C1 segment of cervical spinal cord (tissue), 14 donors: ENCODE measurements around the gene TTYH1.
"Not testable (repeated sequence)": the region's sequence is repeated elsewhere in the genome, so short reads cannot be mapped to it uniquely, and the experiment has no call there.

ENCODE experiments used
- DNase-seq, 14 donors: peaks; one replicate each; lab custom pipeline; 2025; lab: John Stamatoyannopoulos, UW

TTYH1 gene

DNA sequence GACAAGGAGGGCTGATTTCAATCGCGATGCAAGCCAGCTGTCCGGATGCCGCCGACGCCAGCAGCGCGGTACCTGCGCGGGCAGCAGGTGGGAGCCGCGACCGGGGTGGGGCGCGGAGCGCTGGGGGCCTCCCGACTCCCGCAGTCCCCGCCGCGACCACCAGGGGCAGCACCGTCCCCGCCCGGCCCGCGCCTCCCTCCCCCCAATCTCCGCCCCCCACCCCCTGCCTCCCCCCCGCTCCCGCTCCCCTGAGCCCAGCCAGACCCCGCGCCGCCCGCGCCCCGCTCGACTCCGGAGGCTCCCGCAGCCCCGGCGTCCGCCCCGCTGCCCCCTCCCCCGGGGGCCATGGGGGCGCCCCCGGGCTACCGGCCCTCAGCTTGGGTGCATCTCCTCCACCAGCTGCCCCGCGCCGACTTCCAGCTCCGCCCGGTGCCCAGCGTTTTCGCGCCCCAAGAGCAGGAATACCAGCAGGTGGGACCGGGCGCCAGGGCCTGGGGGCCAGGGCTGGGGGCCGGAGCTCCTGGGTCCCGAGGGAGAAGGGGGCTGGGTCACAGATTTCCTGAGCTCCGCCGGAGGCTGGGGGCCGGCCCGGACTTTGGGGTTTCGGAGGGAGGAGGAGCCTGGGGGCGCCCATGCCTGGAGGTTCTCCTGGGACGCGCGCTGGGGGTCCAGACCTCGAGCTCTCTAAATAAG, at the start of gene TTYH1:
Gene TTYH1 (plus strand): TSS at position 257 of the 693 bp plus-strand sequence. CDS start 89 bp downstream, at position 346.
- DNase-seq: peak in 10 of 14 donors; percentile 12 to 83 (median 44)

DNA sequence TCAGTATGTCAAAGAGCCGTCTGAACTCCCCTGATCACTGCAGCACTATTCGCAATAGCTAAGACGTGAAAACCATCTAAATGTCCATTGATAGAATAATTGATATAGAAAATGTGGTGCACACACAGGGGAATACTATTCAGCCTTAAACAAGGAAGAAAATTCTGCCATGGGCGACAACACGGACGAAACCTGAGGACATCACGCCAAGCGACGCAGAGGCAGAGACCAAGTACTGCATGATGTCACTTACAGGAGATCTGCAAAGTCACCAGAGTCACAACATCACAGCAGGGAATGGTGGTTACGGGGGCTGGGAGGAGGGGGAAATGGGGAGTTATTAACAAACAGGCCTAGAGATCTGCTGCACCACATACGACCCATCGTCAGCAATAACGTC, 49.5 kb upstream of the TTYH1 start:
- not testable (repeated sequence) for DNase-seq

DNA sequence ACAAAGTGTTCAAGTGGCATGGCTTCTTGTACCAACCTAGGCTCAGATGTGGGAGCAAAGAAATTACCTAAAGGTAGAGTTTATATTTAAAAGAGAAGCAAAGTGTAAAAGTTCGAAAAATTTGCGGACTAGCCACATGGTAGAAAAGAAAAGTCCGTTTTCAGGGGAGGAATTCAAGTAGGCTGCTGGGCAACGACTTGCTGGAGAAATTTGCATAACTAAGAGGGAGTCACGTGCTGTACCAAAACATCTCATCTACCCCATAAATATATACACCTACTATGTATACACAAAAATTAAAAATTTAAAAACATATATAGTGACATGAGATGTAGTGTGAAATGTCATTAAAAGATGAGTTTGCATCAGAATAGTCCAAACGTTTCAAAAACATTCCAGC, 48.5 kb upstream of the TTYH1 start:
- DNase-seq: no peak

DNA sequence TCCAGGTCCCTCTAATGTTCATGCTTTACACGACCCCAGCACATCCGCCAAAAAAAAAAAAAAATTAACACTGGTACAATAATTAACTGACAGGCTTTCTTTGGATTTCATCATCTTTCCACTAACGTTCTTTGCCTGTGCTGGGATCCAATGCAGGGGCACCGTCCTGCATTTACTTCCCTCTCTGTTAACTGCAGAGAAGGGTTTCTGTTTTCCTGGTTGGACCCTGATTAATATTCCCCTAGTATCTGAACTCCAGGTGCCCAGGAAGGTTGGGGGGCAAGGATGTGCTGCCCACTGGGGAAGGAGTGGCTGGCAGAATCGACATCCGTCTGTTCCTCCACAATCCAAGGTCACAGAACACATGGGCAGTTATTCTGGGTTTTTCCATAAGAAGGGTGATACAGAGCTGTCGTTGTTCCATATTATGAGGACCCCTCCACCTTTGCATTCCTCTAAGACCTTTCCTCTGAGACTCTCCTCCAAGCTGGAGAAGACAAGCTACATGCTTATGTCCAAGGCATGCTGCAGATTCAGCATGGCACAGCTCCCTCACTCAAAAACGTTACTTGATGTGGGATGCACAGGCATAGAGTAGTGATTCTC, 46.1 kb upstream of the TTYH1 start:
- DNase-seq: no peak

GRCh38 chr19:54369688-54370433, 45.4 kb upstream of the TTYH1 start:
- DNase-seq: not testable (repeated sequence)

DNA sequence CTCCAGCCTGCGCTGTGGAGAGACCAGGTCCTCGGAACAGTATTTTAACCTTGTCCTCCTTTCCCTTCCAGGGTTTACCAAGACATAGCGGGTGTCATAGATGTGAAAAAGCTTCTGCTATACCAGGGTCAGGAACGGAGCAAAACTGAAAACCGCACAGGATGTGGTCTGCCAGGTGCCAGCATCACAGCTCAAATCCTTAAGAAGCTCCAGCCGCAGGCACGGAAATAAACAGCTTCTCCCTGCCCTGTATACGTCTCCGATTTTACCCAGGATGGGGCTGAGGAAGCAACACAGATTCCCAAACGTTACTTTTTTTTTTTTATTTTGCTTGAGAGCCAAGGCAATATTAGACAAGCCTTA, 44.8 kb upstream of the TTYH1 start:
- DNase-seq: not testable (repeated sequence)

- DNase-seq: not testable (repeated sequence)
These were observed 43.8 kb upstream of the TTYH1 start for GRCh38 chr19:54371453-54371852.

DNA sequence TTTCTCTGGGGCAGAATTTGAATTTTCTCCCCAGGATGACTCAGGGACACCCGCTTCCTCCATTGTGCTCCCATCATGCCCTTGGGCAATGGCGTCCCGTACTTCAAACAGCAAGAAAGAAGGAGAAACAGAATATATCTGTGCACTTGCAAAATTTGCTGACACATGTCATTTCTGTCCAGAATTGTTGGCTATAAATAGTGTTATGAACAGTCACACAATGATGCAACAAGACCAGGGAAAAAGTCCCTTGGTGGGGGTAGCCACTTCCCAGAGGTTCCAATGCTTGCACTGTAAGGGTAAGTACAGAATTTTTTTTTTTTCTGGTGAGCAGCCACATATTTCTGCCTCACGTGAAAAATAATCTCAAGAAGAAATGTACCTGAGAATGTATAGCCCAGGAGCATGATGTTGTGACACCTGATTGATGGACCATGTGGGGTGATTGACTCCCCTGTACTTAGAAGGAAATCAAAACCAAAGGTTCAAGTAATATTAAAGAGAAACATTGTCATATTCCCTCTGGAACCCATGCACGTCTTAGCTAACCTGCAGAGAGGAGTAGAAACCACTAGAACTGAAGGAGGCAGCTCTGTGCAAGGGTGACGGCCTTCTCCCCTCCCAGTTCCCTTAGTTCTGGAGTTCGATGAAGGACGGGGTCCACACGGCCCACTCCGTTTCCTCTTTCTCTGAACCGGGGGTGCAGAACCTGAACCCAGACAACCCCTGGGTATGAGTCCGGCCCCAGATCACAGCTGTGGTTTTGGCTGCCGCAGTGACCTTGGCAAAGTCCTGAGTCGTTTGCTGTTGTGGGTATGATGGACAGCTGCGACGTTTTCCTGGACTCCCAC, 41.3 kb upstream of the TTYH1 start:
- no peak for DNase-seq

DNA sequence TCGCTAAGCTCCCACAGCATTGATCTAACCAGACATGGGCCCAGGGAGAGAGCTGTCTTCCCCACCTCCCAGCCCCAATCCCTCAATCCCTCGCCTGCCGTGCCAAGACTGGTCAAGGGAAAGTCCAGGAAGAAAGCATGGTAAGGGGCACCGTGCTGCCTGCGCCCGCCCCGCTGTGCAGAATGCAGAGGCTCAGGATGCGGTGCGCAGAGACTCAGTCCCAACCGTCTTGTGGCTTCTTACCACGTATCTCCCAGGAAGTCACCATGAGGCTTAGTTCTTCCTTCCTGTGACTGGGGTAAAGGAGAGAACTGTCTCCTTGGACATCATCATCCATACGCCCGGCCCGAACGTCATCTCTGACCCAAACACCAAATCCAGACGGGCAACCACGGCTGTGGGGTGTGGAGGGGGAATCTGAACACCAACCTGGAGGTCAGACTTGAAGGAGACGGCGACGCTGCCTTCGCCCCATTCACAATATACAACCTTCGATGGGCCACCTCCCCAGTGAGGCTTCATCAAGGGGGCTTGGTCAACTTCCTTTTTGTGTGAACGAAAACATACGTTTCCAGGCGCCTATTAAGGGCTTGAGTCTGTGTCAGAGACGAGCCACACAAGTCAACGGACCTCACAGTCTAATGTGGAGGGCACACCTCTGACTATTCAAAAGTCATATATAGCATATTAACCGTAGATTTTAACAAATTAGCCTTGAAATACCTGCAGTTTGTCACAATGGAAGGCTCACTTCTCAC, 39.9 kb upstream of the TTYH1 start:
- not testable (repeated sequence) for DNase-seq

DNA sequence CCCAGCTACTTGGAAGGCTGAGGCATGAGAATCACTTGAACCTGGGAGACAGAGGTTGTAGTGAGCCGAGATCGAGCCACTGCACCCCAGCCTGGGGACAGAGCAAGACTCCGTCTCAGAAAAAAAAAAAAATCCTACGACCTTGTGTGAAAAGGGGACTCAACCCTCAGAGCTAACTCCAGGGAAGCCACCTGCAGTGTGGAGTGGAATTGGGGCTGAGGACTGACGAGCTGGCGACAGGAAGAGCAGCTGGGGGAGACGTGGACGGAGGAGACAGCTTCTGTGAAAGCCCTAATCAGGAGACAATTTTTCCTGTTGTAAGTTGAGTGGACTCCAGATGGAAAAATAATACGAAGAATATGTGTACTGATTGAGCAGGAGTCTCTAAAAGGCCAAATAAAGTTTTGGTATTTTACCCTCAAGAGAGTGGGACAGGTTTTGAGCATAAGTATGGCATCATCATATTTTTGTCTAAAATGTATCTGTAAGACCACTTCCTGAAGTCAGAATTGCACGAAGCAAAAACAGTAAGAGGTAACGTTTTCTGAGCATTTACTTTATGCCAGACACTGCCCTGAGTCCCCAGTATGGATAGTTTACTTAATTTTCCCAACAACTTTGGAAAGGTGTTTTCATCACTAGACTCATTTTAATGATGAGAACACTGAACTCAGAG, 38.5 kb upstream of the TTYH1 start:
- no peak for DNase-seq

DNA sequence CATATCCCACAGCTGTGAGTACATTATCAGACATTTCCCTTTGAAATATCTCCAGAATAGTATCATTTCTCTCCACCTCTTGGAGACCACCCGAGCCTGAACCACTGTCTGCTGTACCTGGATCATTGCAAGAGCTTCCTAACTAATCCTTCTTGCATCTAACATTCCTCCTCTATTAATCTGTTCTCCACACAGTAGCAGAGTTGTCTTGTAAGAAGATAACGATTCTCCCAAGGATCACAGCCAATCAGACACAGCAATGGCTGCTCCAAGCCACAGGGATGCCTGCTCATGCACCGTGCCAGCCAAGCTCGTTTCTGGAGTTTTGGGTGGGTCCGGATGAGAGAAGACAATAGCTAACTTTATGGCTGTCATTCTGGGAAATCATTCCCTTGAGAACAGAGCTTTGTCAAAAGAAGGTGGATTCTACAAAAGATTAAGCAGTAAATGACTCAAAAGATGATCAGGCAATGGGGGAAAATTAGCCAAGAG, 36.0 kb upstream of the TTYH1 start:
- DNase-seq: no peak

- no peak for DNase-seq
These were observed 34.4 kb upstream of the TTYH1 start for GRCh38 chr19:54380897-54381296.

GRCh38 chr19:54382041-54382440, 33.2 kb upstream of the TTYH1 start:
- DNase-seq: not testable (repeated sequence)

- no peak for DNase-seq
These were observed 31.9 kb upstream of the TTYH1 start for GRCh38 chr19:54383330-54383729.

DNA sequence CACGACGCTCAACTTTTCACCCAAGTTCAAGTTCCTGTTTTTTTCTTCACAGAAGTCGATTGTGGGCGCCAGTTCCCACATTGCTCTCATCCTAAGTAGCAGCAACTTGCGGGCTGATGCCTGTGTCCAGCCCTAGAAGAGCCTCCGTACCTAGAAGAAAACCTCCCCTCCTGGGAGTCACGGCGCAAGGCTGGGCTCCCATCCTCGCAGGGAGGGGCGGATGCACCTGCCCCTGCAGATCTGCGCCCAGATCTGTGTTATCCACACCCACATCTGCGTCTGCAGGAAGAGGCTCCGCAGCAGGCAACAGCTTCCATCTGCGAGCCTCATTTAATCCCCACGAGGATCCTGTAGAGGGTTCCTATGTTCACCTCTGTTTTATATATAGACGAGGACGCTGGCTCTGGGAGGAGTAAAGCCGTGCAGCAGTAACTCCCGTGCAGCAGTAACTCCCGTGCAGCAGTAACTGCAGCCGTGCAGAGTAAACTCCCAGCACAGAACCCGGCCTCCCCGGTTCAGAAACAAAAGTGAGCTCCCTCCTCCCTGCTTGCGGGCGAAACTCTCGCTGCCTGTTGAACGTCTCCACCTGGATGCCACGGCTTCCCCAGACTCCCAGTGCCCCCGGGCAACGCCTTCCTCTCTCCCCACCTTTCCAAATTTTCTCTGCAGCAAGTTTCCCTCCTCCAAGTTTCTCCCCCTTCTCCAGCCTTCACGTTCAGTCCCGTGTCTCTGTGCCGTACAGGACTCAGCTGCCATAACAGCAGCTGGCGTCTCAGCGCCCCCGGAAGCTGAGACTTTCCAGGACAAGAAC, 27.1 kb upstream of the TTYH1 start:
- peak in 4 of 14 donors; percentile 20 to 40 (median 26) for DNase-seq

DNA sequence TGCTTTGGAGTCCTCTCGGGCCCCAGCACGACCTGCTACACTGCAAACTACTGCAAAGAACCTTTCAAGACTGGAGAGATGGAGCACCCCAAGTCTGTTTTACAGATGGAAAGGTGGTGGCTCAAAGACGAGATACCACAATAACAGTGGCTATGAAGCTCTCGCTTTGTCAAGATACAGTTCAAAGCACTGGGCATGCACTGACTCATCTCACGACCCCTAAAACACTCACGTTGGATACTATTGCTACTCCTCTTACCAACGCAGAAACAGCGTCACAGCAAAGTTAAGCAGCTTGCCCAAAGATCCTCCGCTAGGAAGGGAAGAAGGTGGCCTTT, 26.5 kb upstream of the TTYH1 start:
- DNase-seq: no peak

- DNase-seq: no peak
These were observed 25.7 kb upstream of the TTYH1 start for GRCh38 chr19:54389553-54389952.

- peak in 5 of 14 donors; percentile 9 to 35 (median 19) for DNase-seq
These were observed 24.2 kb upstream of the TTYH1 start for GRCh38 chr19:54390942-54391577.

- no peak for DNase-seq
These were observed 23.6 kb upstream of the TTYH1 start for GRCh38 chr19:54391589-54392061.
